Measurements from ENCODE around the gene ZNF557. TPM values are rescaled to one million over a fixed set of nuclear protein-coding genes. Genes with fewer than 3 reads are reported as not detected.

ZNF557 gene
- total and polyA plus RNA-seq, 4 donors, result 2.1 to 10.6 (median 7.1) TPM

GRCh38 chr19:7068599-7068998, 904 bp upstream of the ZNF557 start:
- 85 to 89% methylated on average over 6 of the region's 6 CpGs for WGBS, 2 donors
- Histone ChIP-seq H3K27ac (ENCODE audit: low read depth in 1 of 2, low read length in 1 of 2) (peak overlapping the region in 1 of 2 donors; percentile 39), H3K4me1 (ENCODE audit: control insufficient read depth in 5 of 5, insufficient read depth in 5 of 5, low read length in 5 of 5) (peaks cover 0 to 8% (median 6%) of the 10 kb centered on the region in 5 donors), H3K9me3 (ENCODE audit: control insufficient read depth in 4 of 4, insufficient read depth in 3 of 4, low read length in 3 of 4) (no peaks in the 10 kb centered on the region), H3K4me3 (no peak overlapping the region), H3K27me3 (ENCODE audit: control insufficient read depth in 3 of 3, insufficient read depth in 3 of 3, low read length in 2 of 3) (no peaks in the 10 kb centered on the region), H3K36me3 (ENCODE audit: control insufficient read depth in 4 of 4, insufficient read depth in 4 of 4, low read length in 4 of 4) (peaks cover 10 to 19% (median 13%) of the 10 kb centered on the region in 4 donors), H3K9ac (ENCODE audit: insufficient read depth in 1 of 2, low read length in 2 of 2) (no peak overlapping the region)
- no peak for DNase-seq
- no peak for ATAC-seq (ENCODE audit: insufficient read depth, low FRiP score)
- no peak for TF ChIP-seq CTCF (IDR thresholded peaks at IDR 0.05; ENCODE audit: control extremely low read depth, extremely low read depth)

GRCh38 chr19:7069904-7070226, 362 bp downstream of the ZNF557 start:
- peak overlapping the region; percentile 63 to 74 for H3K9ac ChIP-seq (ENCODE audit: insufficient read depth in 1 of 2, low read length in 2 of 2)
- H3K36me3 ChIP-seq (ENCODE audit: control insufficient read depth in 4 of 4, insufficient read depth in 4 of 4, low read length in 4 of 4), result peaks cover 16 to 21% (median 20%) of the 10 kb centered on the region in 4 donors
- WGBS, 2 donors, result 0% methylated on average over 12 of the region's 12 CpGs
- H3K27me3 ChIP-seq (ENCODE audit: control insufficient read depth in 3 of 3, insufficient read depth in 3 of 3, low read length in 2 of 3), result no peaks in the 10 kb centered on the region
- peaks cover 0 to 8% (median 6%) of the 10 kb centered on the region in 5 donors for H3K4me1 ChIP-seq (ENCODE audit: control insufficient read depth in 5 of 5, insufficient read depth in 5 of 5, low read length in 5 of 5)
- no peak for TF ChIP-seq CTCF (IDR thresholded peaks at IDR 0.05; ENCODE audit: control extremely low read depth, extremely low read depth)
- DNase-seq (peak in 2 of 3 donors; percentile 14 to 17), ATAC-seq (ENCODE audit: insufficient read depth, low FRiP score) (no peak)
- H3K9me3 ChIP-seq (ENCODE audit: control insufficient read depth in 4 of 4, insufficient read depth in 3 of 4, low read length in 3 of 4), result peaks cover 0 to 5% (median 0%) of the 10 kb centered on the region in 4 donors
- peak overlapping the region; percentile 50 to 93 for H3K27ac ChIP-seq (ENCODE audit: low read depth in 1 of 2, low read length in 1 of 2)
- H3K4me3 ChIP-seq, result peak overlapping the region; percentile 95

- no peak overlapping the region for H3K9ac ChIP-seq (ENCODE audit: insufficient read depth in 1 of 2, low read length in 2 of 2)
Measured at GRCh38 chr19:7072541-7072940, 3.0 kb downstream of the ZNF557 start.

More at GRCh38 chr19:7072541-7072940, 3.0 kb downstream of the ZNF557 start:
- no peak for ATAC-seq (ENCODE audit: insufficient read depth, low FRiP score)
- H3K36me3 ChIP-seq (ENCODE audit: control insufficient read depth in 4 of 4, insufficient read depth in 4 of 4, low read length in 4 of 4), result peaks cover 40 to 47% (median 43%) of the 10 kb centered on the region in 4 donors
- peaks cover 0 to 8% (median 6%) of the 10 kb centered on the region in 5 donors for H3K4me1 ChIP-seq (ENCODE audit: control insufficient read depth in 5 of 5, insufficient read depth in 5 of 5, low read length in 5 of 5)
- H3K9me3 ChIP-seq (ENCODE audit: control insufficient read depth in 4 of 4, insufficient read depth in 3 of 4, low read length in 3 of 4), result peaks cover 2 to 25% (median 6%) of the 10 kb centered on the region in 4 donors
- WGBS, 2 donors, result 95 to 97% methylated on average over 6 of the region's 6 CpGs
- H3K27ac ChIP-seq (ENCODE audit: low read depth in 1 of 2, low read length in 1 of 2), result no peak overlapping the region
- no peak for TF ChIP-seq CTCF (IDR thresholded peaks at IDR 0.05; ENCODE audit: control extremely low read depth, extremely low read depth)
- no peaks in the 10 kb centered on the region for H3K27me3 ChIP-seq (ENCODE audit: control insufficient read depth in 3 of 3, insufficient read depth in 3 of 3, low read length in 2 of 3)
- no peak for DNase-seq
- H3K4me3 ChIP-seq, result no peak overlapping the region

Measured in lung (tissue), 12 donors.